Measurements from ENCODE around the gene CCDC144A.
"Not testable (repeated sequence)": the region's sequence is repeated elsewhere in the genome, so short reads cannot be mapped to it uniquely, and the experiment has no call there.

The CCDC144A gene

GRCh38 chr17:16818821-16819683 lies 129.0 kb downstream of the CCDC144A start:
- no peak for DNase-seq

DNA sequence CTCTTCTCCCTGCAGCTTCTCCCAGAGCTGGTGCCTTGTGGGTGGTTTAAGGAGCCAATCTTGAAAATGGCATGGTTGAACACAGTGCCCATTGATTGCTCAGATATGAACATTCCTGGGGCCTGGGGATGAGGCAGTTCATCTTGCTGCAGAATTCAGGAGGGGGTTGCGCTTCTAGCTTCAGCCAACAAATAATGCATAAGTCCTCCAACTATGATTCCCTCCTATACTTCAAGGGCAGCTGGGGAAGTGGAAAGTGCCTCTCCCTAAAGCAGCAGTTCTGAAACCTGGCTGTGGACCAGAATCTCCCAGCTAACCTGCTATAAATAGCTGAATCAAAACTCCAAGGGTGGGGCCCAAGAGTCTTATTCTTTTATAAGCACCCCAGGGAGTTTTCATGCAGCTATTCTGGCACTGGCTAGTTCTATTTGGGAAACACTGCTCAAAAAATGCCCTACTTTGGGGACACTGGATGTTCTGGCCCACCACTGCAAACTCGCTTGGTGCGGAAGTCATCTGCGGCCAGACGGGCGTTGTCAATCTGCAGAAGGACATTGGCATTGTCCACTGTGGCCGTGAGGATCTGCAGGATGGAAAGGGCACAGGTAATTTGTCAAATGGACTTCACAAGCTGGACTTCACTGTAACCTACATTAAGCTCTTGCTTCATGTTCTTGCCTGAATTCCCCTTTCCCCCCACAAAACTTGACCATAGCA lies 130.3 kb downstream of the CCDC144A start:
- no peak for DNase-seq

- no peak for DNase-seq
These were observed 131.0 kb downstream of the CCDC144A start for GRCh38 chr17:16820979-16821543.

DNA sequence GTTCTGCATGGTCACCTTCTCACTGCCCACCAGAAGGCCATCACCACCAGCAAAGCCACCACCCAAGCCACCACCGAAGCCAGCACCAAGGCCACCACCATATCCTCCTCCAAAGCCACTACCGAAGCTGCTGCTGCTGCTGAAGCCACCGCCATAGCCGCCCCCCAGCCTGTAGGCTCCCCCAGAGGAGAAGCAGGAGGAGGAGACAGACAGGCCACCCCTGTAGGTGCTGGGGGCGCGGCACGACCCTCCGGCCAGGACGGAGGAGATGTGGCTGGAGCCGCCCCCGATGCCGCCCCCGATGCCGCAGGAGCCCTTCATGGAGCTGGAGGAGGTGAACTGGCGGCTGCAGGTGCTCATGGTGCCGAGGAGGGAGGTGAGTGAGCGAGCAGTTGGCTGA lies 132.1 kb downstream of the CCDC144A start:
- not testable (repeated sequence) for DNase-seq

DNA sequence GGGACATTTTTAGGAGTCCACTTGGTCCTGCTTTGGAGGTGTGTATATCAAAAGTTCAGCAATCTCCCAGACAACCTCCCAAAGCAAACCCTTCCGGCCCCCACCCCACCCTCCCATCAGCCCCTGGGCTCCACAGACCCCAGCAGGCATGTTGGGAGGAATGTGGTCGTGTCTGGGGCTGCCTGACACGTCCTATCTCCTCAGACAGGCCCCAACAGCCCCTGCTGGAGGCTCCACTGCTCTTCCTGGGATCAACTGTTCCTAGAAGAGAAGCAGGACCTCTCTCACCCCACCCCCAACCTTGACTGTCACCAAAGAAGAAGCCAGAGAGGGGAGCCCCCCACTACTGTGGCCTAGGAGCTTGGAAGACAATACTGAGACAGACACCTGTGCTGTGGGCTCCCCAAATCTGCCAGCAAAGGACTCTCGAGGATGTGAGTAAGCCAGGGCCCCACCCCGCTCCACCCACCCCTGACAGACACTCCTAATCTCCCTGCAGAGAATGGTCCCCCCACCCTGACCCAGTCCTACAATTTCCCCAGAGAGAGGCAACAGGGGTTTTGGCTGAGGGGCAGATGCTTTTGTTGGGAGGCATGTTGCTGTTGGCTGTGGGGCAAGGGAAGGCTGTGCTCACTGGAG lies 133.8 kb downstream of the CCDC144A start:
- not testable (repeated sequence) for DNase-seq
